PC-9 (cell line): ENCODE data around the gene ADAMTSL2. TPM values are rescaled to one million over a fixed set of nuclear protein-coding genes. Genes with fewer than 3 reads are reported as not detected.

Source experiments
- BruUV-seq: library from RNA; stranded (reverse); fragments of 400-500 nt; replicated peaks from 2 replicates; lab custom pipeline; 2021; lab: Mats Ljungman, UMichigan
- CTCF ChIA-PET: fragments of 300-600 bp; sonication (Branson Sonifier 250); formaldehyde crosslinking; loops from one replicate; lab custom pipeline; 2022; ENCODE audit warnings: antibody characterized with exemption; lab: Charles Lee
- POLR2A ChIA-PET: fragments of 300-600 bp; sonication (Branson Sonifier 250); formaldehyde crosslinking; loops from one replicate; lab custom pipeline; 2022; ENCODE audit warnings: antibody characterized with exemption; ENCODE audit not compliant: unreplicated experiment; lab: Charles Lee
- DNase-seq, 2 experiments: peaks; one replicate each; pipeline versions ENCODE4 v3.0.0 to v3.0.0-alpha.2; 2015 to 2022; ENCODE audit warnings: mixed read lengths in 1 of 2
- H2AFZ ChIP-seq: fragments of 200-600 bp; sonication (generic); 2 replicates; pipeline ENCODE4 v1.8.1; 2017; ENCODE audit warnings: antibody characterized with exemption
- H3F3A ChIP-seq: fragments of 200-600 bp; sonication (generic); 2 replicates; pipeline ENCODE4 v1.8.1; 2017; ENCODE audit warnings: antibody characterized with exemption, mild to moderate bottlenecking, low read depth; ENCODE audit not compliant: insufficient read depth
- H3K27ac ChIP-seq: fragments of 200-600 bp; sonication (generic); 2 replicates; pipeline ENCODE4 v1.6.1; 2016; ENCODE audit warnings: mixed run types
- H3K27me3 ChIP-seq: fragments of 200-600 bp; sonication (generic); 2 replicates; pipeline ENCODE4 v1.6.1; 2016; ENCODE audit warnings: low read depth, mixed run types; ENCODE audit not compliant: insufficient read depth
- H3K36me3 ChIP-seq: fragments of 200-600 bp; sonication (generic); 2 replicates; pipeline ENCODE4 v1.6.1; 2016; ENCODE audit warnings: low read depth, mixed run types
- H3K4me1 ChIP-seq: fragments of 200-600 bp; sonication (generic); replicated peaks from 2 replicates; pipeline ENCODE4 v1.6.1; 2016; ENCODE audit warnings: mixed run types; ENCODE audit not compliant: insufficient read depth
- H3K4me2 ChIP-seq: fragments of 200-600 bp; sonication (generic); 2 replicates; pipeline ENCODE4 v1.6.1; 2017; ENCODE audit warnings: mixed run types
- H3K4me3 ChIP-seq: fragments of 200-600 bp; sonication (generic); 2 replicates; pipeline ENCODE4 v1.6.1; 2016; ENCODE audit warnings: mixed run types
- H3K79me2 ChIP-seq: fragments of 200-600 bp; sonication (generic); 2 replicates; pipeline ENCODE4 v1.6.1; 2017; ENCODE audit warnings: low read depth, mixed run types
- H3K9me2 ChIP-seq: fragments of 200-600 bp; sonication (generic); 2 replicates; pipeline ENCODE4 v1.8.1; 2017; ENCODE audit warnings: mild to moderate bottlenecking; ENCODE audit not compliant: insufficient read depth
- H3K9me3 ChIP-seq: fragments of 200-600 bp; sonication (generic); 2 replicates; pipeline ENCODE4 v1.8.1; 2016; ENCODE audit warnings: low read depth; ENCODE audit not compliant: insufficient read depth
- H4K20me1 ChIP-seq: fragments of 200-600 bp; sonication (generic); 2 replicates; pipeline ENCODE4 v1.8.1; 2017; ENCODE audit not compliant: insufficient read depth
- EZH2 ChIP-seq: fragments of 200-600 bp; sonication (generic); IDR thresholded peaks from 2 replicates; pipeline ENCODE4 v1.8.0; 2017; ENCODE audit warnings: antibody characterized with exemption, low read depth
- intact Hi-C: fragments of 100-400 bp; cut with micrococcal nuclease; formaldehyde crosslinking; loops from one replicate; pipeline ENCODE4 v1.10.0; 2022; ENCODE audit not compliant: unreplicated experiment
- total RNA-seq: library from RNA; stranded (reverse); gene quantifications from 2 replicates; pipeline ENCODE4 v1.2.3, GENCODE V29; 2021
- TF ChIP-seq, protein P1 (sequence below): fragments of 200-600 bp; sonication (generic); conservative IDR thresholded peaks from 2 replicates; pipeline ENCODE4 v1.6.1; 2017; ENCODE audit warnings: mixed run types, antibody characterized with exemption, mild to moderate bottlenecking, moderate library complexity

ADAMTSL2 gene
- total RNA-seq, 1 experiment from 2014 or later: 0.39 TPM

DNA sequence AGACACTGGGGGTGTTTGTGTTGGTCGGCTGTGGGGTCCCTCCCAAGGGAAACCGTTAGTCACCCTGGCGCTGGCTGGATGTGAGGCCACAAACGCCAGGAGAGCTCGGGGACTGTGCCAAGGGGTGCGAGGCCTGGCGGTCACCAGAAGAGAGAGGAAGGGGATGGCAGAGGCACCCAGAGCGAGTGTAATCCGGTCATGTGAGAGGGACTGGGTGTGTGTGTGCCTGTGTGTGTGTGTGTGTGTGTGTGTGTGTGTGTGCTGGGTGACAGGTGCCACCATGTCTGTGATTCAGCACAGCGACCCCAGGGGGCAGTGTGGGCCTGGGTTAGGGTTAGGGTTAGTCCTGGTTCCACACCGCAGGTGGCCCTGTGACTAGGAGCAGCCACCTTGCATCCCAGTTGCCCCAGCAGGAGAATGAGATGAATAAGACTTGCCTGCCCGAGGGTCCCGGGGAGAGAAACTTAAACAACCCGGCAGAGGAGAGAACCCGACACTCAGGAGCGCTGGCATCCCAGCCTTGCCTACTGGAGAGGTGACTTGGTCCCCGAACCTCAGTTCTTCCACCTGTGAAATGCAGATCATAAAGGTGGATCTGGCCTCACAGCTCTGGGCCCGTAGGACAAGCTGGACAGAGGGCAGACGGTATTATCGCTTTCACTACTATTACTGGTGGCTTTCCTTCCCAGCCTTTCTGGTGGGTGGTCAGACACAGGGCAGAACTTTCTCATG, 1.4 kb upstream of the ADAMTSL2 start:
- Histone ChIP-seq H4K20me1 (peaks cover 4% of the 10 kb centered on the region; the same call in 1 of the 2 replicates), H3K9me2 (no peaks in the 10 kb centered on the region), H3K4me2 (no peak overlapping the region), H3K27me3 (peaks cover 98% of the 10 kb centered on the region), H2AFZ (no peak overlapping the region), H3K36me3 (no peaks in the 10 kb centered on the region), H3K27ac (no peak overlapping the region), H3K79me2 (no peaks in the 10 kb centered on the region), H3F3A (no peaks in the 10 kb centered on the region), H3K9me3 (no peaks in the 10 kb centered on the region), H3K4me3 (no peak overlapping the region), H3K4me1 (no peaks in the 10 kb centered on the region)
- DNase-seq: peak in 1 of 2 experiments; percentile 78
- ChIA-PET CTCF (interaction anchor here (1.0 kb wide), 1 partner anchor 194 kb away, joined by 3 read pairs; no protein-coding TSS in a partner anchor), POLR2A (no interaction called here)
- intact Hi-C loops: loop anchor here (1.0 to 5.0 kb wide), 2 partner anchors 193 to 564 kb away; no protein-coding TSS in a partner anchor
- TF ChIP-seq, protein P1, sequence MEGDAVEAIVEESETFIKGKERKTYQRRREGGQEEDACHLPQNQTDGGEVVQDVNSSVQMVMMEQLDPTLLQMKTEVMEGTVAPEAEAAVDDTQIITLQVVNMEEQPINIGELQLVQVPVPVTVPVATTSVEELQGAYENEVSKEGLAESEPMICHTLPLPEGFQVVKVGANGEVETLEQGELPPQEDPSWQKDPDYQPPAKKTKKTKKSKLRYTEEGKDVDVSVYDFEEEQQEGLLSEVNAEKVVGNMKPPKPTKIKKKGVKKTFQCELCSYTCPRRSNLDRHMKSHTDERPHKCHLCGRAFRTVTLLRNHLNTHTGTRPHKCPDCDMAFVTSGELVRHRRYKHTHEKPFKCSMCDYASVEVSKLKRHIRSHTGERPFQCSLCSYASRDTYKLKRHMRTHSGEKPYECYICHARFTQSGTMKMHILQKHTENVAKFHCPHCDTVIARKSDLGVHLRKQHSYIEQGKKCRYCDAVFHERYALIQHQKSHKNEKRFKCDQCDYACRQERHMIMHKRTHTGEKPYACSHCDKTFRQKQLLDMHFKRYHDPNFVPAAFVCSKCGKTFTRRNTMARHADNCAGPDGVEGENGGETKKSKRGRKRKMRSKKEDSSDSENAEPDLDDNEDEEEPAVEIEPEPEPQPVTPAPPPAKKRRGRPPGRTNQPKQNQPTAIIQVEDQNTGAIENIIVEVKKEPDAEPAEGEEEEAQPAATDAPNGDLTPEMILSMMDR: peak; percentile 68
- no peak for TF ChIP-seq EZH2
- BruUV-seq: no TSS peak

DNA sequence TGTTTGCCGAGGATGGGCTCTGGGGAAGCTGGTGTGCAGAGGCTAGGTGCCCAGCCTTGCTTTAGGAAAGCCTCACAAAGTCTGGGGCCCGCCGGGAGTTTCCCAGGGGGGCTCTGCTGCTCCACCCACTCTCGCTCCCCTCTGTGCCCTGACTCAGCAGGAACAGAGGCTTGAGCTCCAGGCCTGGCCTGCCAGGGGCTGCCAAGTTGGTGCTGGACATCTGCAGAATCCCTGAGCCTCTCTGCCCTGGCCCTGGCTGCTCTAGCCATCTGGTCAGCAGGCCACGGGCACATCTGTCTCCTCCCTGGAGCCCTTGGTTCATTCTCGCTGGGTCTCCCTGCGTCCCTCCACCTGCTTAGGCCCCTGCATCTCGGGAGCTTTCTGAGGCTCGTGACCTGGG, 647 bp upstream of the ADAMTSL2 start:
- H3K27me3 ChIP-seq: peaks cover 98% of the 10 kb centered on the region
- TF ChIP-seq, protein P1: no peak
- TF ChIP-seq EZH2: no peak
- H3K4me3 ChIP-seq: no peak overlapping the region
- DNase-seq: no peak
- ChIA-PET POLR2A (no interaction called here), CTCF (interaction anchor here (0.7 kb wide), 1 partner anchor 50 kb away, joined by 6 read pairs; no protein-coding TSS in a partner anchor)
- no peaks in the 10 kb centered on the region for H3K9me3 ChIP-seq
- H3K79me2 ChIP-seq: no peaks in the 10 kb centered on the region
- H3F3A ChIP-seq: no peaks in the 10 kb centered on the region
- peaks cover 4% of the 10 kb centered on the region; the same call in 1 of the 2 replicates for H4K20me1 ChIP-seq
- H3K9me2 ChIP-seq: no peaks in the 10 kb centered on the region
- no peak overlapping the region for H3K4me2 ChIP-seq
- intact Hi-C loops: loop anchor here (1.0 to 5.0 kb wide), 2 partner anchors 192 to 563 kb away; no protein-coding TSS in a partner anchor
- no TSS peak for BruUV-seq
- no peak overlapping the region for H2AFZ ChIP-seq
- H3K4me1 ChIP-seq: no peaks in the 10 kb centered on the region
- H3K36me3 ChIP-seq: no peaks in the 10 kb centered on the region
- H3K27ac ChIP-seq: no peak overlapping the region

DNA sequence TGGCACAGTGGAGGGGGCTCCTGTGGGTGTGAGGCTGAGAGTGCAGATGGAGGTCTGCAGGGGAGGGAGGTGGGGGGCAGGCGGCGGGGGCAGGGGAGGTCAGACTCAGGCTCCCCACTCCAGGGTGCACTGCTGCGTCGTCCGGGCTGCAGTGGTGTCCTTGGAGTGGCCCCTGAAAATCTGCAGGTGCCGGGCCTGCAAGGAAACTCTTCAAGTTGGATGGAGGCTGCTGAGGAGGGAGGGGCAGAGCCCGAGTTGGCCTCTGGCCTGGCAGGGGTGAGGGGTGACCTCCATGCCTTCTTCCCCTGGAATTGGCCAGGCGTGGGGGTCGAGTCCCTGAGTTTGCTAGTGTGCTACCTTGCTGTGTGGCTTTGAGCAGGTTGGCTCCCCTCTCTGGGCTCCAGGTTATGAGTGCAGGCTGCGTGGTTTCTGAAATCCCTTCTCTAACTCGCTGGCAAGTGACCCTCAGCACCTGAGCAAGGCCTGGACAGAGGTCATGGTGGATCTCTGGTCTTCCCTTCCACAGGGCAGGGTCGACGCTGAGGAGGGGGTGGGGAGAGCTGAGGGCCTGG, 888 bp downstream of the ADAMTSL2 start:
- Histone ChIP-seq H3K9me2 (no peaks in the 10 kb centered on the region), H3K9me3 (no peaks in the 10 kb centered on the region), H3K4me2 (no peak overlapping the region), H4K20me1 (peaks cover 4% of the 10 kb centered on the region; the same call in 1 of the 2 replicates), H3K27ac (no peak overlapping the region), H3K79me2 (no peaks in the 10 kb centered on the region), H3K4me1 (no peaks in the 10 kb centered on the region), H3K36me3 (no peaks in the 10 kb centered on the region), H3K4me3 (no peak overlapping the region), H3K27me3 (peaks cover 98% of the 10 kb centered on the region), H2AFZ (no peak overlapping the region), H3F3A (no peaks in the 10 kb centered on the region)
- POLR2A ChIA-PET: no interaction called here
- BruUV-seq: no TSS peak
- TF ChIP-seq EZH2: no peak
- TF ChIP-seq, protein P1: no peak
- CTCF ChIA-PET: no interaction called here
- intact Hi-C loops: no loop called here
- DNase-seq: no peak
